Mammary epithelial cell (primary cell): Measurements from ENCODE around the gene IFFO2.

Experiments
- EZH2 ChIP-seq: IDR thresholded peaks from 2 replicates; pipeline ENCODE4 v1.6.1; 2012; ENCODE audit warnings: low read length, inconsistent platforms, borderline replicate concordance
- TF ChIP-seq, protein P1 (sequence below), 2 donors: IDR thresholded peaks in 1 of 2; conservative IDR thresholded peaks in 1 of 2; 2 replicates each; pipeline ENCODE4 v1.5.1; 2011 to 2012; ENCODE audit warnings: inconsistent platforms in 2 of 2, low read length in 2 of 2, mild to moderate bottlenecking in 2 of 2, control low read depth in 1 of 2, low read depth in 1 of 2; ENCODE audit not compliant: insufficient read depth in 1 of 2; ENCODE audit errors: extremely low read depth in 1 of 2

DNA sequence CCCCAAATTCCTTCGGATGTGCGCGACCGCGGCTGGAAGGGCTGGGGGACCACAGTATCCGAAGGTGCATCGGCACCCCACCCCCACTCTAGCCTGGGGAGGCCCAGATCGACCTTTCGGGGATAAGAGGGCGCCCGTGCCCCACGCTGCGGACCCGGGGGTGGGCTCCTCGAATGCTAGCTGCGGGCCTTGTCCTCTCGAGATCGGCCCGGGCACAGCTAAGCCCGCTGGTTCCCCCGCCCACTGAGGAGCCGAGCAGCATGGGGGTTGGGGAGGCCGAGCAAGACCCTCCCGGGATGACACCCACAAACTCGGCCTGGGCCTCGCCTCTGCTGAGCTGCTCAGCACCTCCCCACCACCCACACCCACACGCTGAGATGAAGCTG is 653 bp upstream of the IFFO2 start:
- TF ChIP-seq, protein P1, sequence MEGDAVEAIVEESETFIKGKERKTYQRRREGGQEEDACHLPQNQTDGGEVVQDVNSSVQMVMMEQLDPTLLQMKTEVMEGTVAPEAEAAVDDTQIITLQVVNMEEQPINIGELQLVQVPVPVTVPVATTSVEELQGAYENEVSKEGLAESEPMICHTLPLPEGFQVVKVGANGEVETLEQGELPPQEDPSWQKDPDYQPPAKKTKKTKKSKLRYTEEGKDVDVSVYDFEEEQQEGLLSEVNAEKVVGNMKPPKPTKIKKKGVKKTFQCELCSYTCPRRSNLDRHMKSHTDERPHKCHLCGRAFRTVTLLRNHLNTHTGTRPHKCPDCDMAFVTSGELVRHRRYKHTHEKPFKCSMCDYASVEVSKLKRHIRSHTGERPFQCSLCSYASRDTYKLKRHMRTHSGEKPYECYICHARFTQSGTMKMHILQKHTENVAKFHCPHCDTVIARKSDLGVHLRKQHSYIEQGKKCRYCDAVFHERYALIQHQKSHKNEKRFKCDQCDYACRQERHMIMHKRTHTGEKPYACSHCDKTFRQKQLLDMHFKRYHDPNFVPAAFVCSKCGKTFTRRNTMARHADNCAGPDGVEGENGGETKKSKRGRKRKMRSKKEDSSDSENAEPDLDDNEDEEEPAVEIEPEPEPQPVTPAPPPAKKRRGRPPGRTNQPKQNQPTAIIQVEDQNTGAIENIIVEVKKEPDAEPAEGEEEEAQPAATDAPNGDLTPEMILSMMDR (conservative IDR thresholded peaks at IDR 0.05 in 1 of 2, IDR thresholded peaks at IDR 0.05 in 1 of 2; ENCODE audit: extremely low read depth in 1 of 2, insufficient read depth in 1 of 2, low read depth in 1 of 2, low read length in 2 of 2), result no peak
- TF ChIP-seq EZH2, result no peak
